Astrocyte of the cerebellum (primary cell): Measurements from ENCODE around the gene GALNTL6.

Source experiments
- DNase-seq: peaks from one replicate; pipeline ENCODE4 v3.0.0-alpha.2; 2011; ENCODE audit warnings: low read depth
- H3K4me3 ChIP-seq: 2 replicates; pipeline ENCODE4 v1.5.1; 2011; ENCODE audit warnings: mild to moderate bottlenecking, low read depth, low read length, moderate library complexity
- CTCF ChIP-seq: IDR thresholded peaks from 2 replicates; pipeline ENCODE4 v1.5.1; 2012; ENCODE audit warnings: low read length, low read depth, moderate library complexity, mild to moderate bottlenecking; ENCODE audit errors: missing control alignments
- in situ Hi-C: cut with HindIII; loops from 2 replicates; pipeline ENCODE4 v1.10.0; 2017; ENCODE audit warnings: low sequenced_read_pairs

Gene GALNTL6

GRCh38 chr4:171851295-171851694, 38.1 kb downstream of the GALNTL6 start:
- TF ChIP-seq CTCF = no peak
- DNase-seq = no peak
- in situ Hi-C loops = no loop called here
- H3K4me3 ChIP-seq = no peak overlapping the region

- in situ Hi-C loops = no loop called here
- DNase-seq = no peak
- TF ChIP-seq CTCF = no peak
- no peak overlapping the region for H3K4me3 ChIP-seq
These were observed 44.3 kb downstream of the GALNTL6 start for GRCh38 chr4:171857302-171858012.

DNA sequence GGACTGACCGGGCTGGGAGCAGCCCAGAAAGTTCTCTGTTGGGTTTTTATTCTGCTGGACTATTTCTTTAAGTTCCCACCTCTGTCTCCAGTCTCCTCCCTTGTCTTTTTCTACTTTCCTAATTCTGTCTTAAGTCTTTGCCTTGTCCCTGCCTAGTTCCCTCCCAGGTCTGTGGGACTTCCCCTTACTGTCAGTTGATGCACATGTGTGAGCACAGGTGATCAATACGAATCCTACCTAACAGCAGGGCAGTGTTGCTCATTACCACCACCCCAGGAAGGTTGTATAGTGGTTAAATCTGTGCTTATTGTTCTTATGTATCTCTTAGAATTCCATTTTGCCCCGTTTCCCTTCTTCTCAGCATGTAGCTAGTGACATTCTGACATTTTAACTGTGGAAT, 62.1 kb downstream of the GALNTL6 start:
- no peak for DNase-seq
- H3K4me3 ChIP-seq = no peak overlapping the region
- no peak for TF ChIP-seq CTCF
- in situ Hi-C loops = no loop called here

DNA sequence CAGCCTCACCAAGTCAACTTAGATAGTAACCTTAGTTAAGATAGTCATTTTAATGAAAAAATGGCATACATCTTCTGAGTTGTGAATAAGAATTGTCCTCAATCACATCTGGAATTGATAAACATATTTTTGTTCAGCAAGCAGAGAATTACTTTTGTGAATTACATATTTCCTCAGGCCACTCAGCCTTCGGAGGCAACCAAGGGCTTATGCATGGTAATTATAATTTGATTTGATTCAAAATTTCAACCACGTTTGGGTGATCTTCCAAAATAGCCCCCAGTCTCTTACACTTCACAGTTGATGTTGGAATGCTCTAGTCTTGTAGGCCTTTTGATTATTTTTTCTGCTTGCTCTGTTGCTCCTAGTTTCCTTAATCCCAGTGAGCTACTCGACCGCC, 63.4 kb downstream of the GALNTL6 start:
- in situ Hi-C loops = no loop called here
- H3K4me3 ChIP-seq = no peak overlapping the region
- no peak for TF ChIP-seq CTCF
- no peak for DNase-seq

DNA sequence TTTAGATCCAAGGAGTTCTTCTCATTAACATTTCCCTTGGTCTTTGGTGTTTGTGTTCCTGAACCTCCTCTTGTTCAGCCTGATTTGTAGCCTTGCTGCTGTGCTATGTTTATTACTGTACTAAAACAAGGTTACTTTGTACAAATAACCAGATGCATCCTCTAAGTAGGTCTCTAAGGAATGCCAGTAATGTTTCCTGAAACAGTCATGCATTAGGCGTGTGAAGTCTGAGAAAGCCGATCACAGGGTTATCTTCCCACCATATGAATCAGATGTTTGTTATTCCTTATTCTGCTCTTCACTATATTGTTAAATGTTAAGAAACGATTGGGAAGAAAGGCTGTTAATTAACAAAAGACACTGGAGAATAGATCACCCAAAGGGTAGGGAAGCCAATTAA, 66.9 kb downstream of the GALNTL6 start:
- H3K4me3 ChIP-seq = no peak overlapping the region
- peak; percentile 76 for DNase-seq
- no peak for TF ChIP-seq CTCF
- in situ Hi-C loops = no loop called here

GRCh38 chr4:171889681-171890080, 76.5 kb downstream of the GALNTL6 start:
- H3K4me3 ChIP-seq = no peak overlapping the region
- no peak for TF ChIP-seq CTCF
- in situ Hi-C loops = no loop called here
- DNase-seq = no peak
